GM18873 (cell line): ENCODE measurements around the gene PRDX6.
"Not testable (repeated sequence)": the region's sequence is repeated elsewhere in the genome, so short reads cannot be mapped to it uniquely, and the experiment has no call there.

Experiments used
- ATAC-seq: cut with Tn5 transposase; IDR thresholded peaks from one replicate; pipeline ENCODE4 v1.9.1; 2021; ENCODE audit warnings: mild to moderate bottlenecking, moderate library complexity, moderate number of reproducible peaks; ENCODE audit not compliant: unreplicated experiment, low FRiP score

The PRDX6 gene

GRCh38 chr1:173464185-173464584 lies 12.9 kb upstream of the PRDX6 start:
- not testable (repeated sequence) for ATAC-seq

- ATAC-seq = no peak
Measured at GRCh38 chr1:173467426-173467825, 9.7 kb upstream of the PRDX6 start.

- no peak for ATAC-seq
Measured at GRCh38 chr1:173469656-173470055, 7.5 kb upstream of the PRDX6 start.

GRCh38 chr1:173470608-173471007 lies 6.5 kb upstream of the PRDX6 start:
- ATAC-seq = no peak

- no peak for ATAC-seq
Measured at GRCh38 chr1:173473599-173474011, 3.5 kb upstream of the PRDX6 start.

- no peak for ATAC-seq
Measured at GRCh38 chr1:173474097-173474779, 2.9 kb upstream of the PRDX6 start.

GRCh38 chr1:173474780-173475421 lies 2.2 kb upstream of the PRDX6 start:
- not testable (repeated sequence) for ATAC-seq

- ATAC-seq = no peak
Measured at GRCh38 chr1:173475564-173476196, 1.5 kb upstream of the PRDX6 start.

GRCh38 chr1:173476197-173476664 lies 904 bp upstream of the PRDX6 start:
- no peak for ATAC-seq

- peak; percentile 88 for ATAC-seq
Measured at GRCh38 chr1:173476665-173477285, 360 bp upstream of the PRDX6 start.

GRCh38 chr1:173478094-173478674 lies 1.0 kb downstream of the PRDX6 start:
- ATAC-seq = no peak

GRCh38 chr1:173479649-173480048 lies 2.5 kb downstream of the PRDX6 start:
- no peak for ATAC-seq

- no peak for ATAC-seq
Measured at GRCh38 chr1:173481195-173481772, 4.1 kb downstream of the PRDX6 start.

GRCh38 chr1:173482683-173483082 lies 5.5 kb downstream of the PRDX6 start:
- ATAC-seq = no peak

- no peak for ATAC-seq
Measured at GRCh38 chr1:173484276-173484675, 7.1 kb downstream of the PRDX6 start.

GRCh38 chr1:173485401-173485800 lies 8.3 kb downstream of the PRDX6 start:
- ATAC-seq = no peak

GRCh38 chr1:173488001-173488400 lies 10.9 kb downstream of the PRDX6 start:
- ATAC-seq = no peak

- no peak for ATAC-seq
Measured at GRCh38 chr1:173489149-173489600, 12.0 kb downstream of the PRDX6 start.

GRCh38 chr1:173489929-173490328 lies 12.8 kb downstream of the PRDX6 start:
- no peak for ATAC-seq

GRCh38 chr1:173491508-173491907 lies 14.4 kb downstream of the PRDX6 start:
- no peak for ATAC-seq
